Left ventricle myocardium inferior (tissue), 1 donor: Measurements from ENCODE around the gene KCTD13. TPM values are rescaled to one million over a fixed set of nuclear protein-coding genes. Genes with fewer than 3 reads are reported as not detected.

ENCODE experiments used
- DNase-seq: peaks from one replicate; pipeline ENCODE4 v3.0.0-alpha.2; 2020
- H3K27ac ChIP-seq: fragments of 200-600 bp; replicated peaks from 2 replicates; pipeline ENCODE4 v1.8.0; 2021
- H3K27me3 ChIP-seq: fragments of 200-600 bp; 2 replicates; pipeline ENCODE4 v1.8.0; 2021; ENCODE audit warnings: low read depth
- H3K36me3 ChIP-seq: fragments of 200-600 bp; 2 replicates; pipeline ENCODE4 v1.8.0; 2021
- H3K4me1 ChIP-seq: fragments of 200-600 bp; 2 replicates; pipeline ENCODE4 v1.8.0; 2021
- H3K4me3 ChIP-seq: fragments of 200-600 bp; 2 replicates; pipeline ENCODE4 v1.8.0; 2021; ENCODE audit warnings: mild to moderate bottlenecking, moderate library complexity
- H3K9me3 ChIP-seq: fragments of 200-600 bp; replicated peaks from 2 replicates; pipeline ENCODE4 v1.8.0; 2021
- CTCF ChIP-seq: fragments of 200-600 bp; IDR thresholded peaks from 2 replicates; pipeline ENCODE4 v1.8.0; 2021; ENCODE audit warnings: antibody characterized with exemption, mild to moderate bottlenecking, borderline replicate concordance
- intact Hi-C: fragments of 100-400 bp; cut with micrococcal nuclease; formaldehyde crosslinking; loops from one replicate; pipeline ENCODE4 v1.11.0; 2022
- total RNA-seq: library from RNA; stranded (reverse); fragmentation: NEBNext Ultra II Directional; extraction: Animal tissue kit (Norgen Biotek cat#: 25700); gene quantifications from one replicate; pipeline ENCODE4 v1.2.1, GENCODE V29; 2021
- donor health status: DM: no; HTN: yes; CAD: no; lungs with severe emphysema.

KCTD13 gene
- total RNA-seq, 1 donor from 2014 or later, result 9.2 TPM

DNA sequence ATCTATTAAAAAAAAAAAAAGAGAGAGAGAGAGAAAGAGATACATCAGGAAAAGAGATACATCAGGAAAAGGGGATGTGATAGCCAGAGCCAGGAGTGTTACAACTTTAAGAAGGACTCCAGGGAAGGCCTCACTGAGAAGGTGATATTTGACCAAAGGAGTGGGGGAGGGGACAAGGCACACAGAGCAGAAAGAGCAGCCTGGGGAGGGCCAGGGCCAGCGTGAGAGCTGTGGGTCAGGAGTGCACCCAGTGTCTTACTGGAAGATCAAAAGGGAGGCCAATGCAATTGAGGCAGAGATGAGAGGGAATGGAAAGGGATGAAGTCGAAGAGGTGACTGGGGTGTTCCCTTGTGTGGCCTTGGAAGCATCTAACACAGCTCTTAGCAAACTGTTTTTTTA, 18.1 kb downstream of the KCTD13 start:
- no peaks in the 10 kb centered on the region for H3K27me3 ChIP-seq
- H3K4me3 ChIP-seq, result no peak overlapping the region
- H3K36me3 ChIP-seq, result no peaks in the 10 kb centered on the region
- intact Hi-C loops, result no loop called here
- no peak for TF ChIP-seq CTCF
- H3K9me3 ChIP-seq, result no peaks in the 10 kb centered on the region
- no peak for DNase-seq
- no peak overlapping the region for H3K27ac ChIP-seq
- no peaks in the 10 kb centered on the region for H3K4me1 ChIP-seq

- intact Hi-C loops, result no loop called here
- Histone ChIP-seq H3K4me3 (no peak overlapping the region), H3K4me1 (no peaks in the 10 kb centered on the region), H3K9me3 (no peaks in the 10 kb centered on the region), H3K27ac (no peak overlapping the region), H3K36me3 (no peaks in the 10 kb centered on the region), H3K27me3 (peaks cover 8% of the 10 kb centered on the region)
- no peak for TF ChIP-seq CTCF
- DNase-seq, result no peak
Measured at GRCh38 chr16:29906520-29907244, 19.3 kb downstream of the KCTD13 start.

DNA sequence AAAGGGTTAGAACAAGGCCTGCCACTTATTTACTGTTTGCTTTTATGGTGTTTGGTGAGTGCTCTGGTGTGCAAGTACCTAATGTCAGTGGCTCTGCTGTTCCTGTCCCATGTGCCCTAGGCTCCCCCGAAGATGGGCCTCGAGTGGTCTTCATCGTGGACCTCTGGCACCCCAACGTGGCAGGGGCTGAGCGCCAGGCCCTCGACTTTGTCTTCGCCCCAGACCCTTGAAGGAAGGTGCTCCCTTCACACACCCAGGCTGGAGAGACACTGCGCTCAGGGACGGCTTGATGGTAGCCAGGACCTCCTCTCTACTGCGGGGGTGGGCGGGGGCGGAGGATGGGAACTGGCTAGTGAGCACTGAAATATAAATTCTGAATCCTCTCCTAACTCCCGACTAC, 20.4 kb downstream of the KCTD13 start:
- Histone ChIP-seq H3K4me3 (no peak overlapping the region), H3K27me3 (peaks cover 18% of the 10 kb centered on the region), H3K36me3 (no peaks in the 10 kb centered on the region), H3K4me1 (peaks cover 2% of the 10 kb centered on the region), H3K9me3 (no peaks in the 10 kb centered on the region), H3K27ac (no peak overlapping the region)
- no peak for DNase-seq
- TF ChIP-seq CTCF, result no peak
- intact Hi-C loops, result no loop called here

- TF ChIP-seq CTCF, result no peak
- Histone ChIP-seq H3K4me3 (no peak overlapping the region), H3K4me1 (peaks cover 10% of the 10 kb centered on the region), H3K27ac (no peak overlapping the region), H3K36me3 (no peaks in the 10 kb centered on the region), H3K9me3 (no peaks in the 10 kb centered on the region), H3K27me3 (peaks cover 22% of the 10 kb centered on the region)
- intact Hi-C loops, result no loop called here
- no peak for DNase-seq
Measured at GRCh38 chr16:29904947-29905346, 21.1 kb downstream of the KCTD13 start.

GRCh38 chr16:29903590-29903989, 22.4 kb downstream of the KCTD13 start:
- intact Hi-C loops, result no loop called here

More at GRCh38 chr16:29903590-29903989, 22.4 kb downstream of the KCTD13 start:
- TF ChIP-seq CTCF, result no peak
- no peak overlapping the region for H3K4me3 ChIP-seq
- no peak for DNase-seq
- no peaks in the 10 kb centered on the region for H3K9me3 ChIP-seq
- H3K4me1 ChIP-seq, result peaks cover 16% of the 10 kb centered on the region
- no peak overlapping the region for H3K27ac ChIP-seq
- H3K27me3 ChIP-seq, result peaks cover 34% of the 10 kb centered on the region
- no peaks in the 10 kb centered on the region for H3K36me3 ChIP-seq
